Dermis blood vessel endothelial cell (primary cell): Measurements from ENCODE around the gene SMIM10. TPM values are rescaled to one million over a fixed set of nuclear protein-coding genes. Genes with fewer than 3 reads are reported as not detected.
"Not testable (repeated sequence)": the region's sequence is repeated elsewhere in the genome, so short reads cannot be mapped to it uniquely, and the experiment has no call there.

Experiments
- DNase-seq: peaks from one replicate; pipeline ENCODE4 v3.0.0; 2010
- total RNA-seq: library from RNA; depleted of rRNA; stranded (reverse); fragments of >200 nt; gene quantifications from 2 replicates; pipeline ENCODE4 v1.2.3, GENCODE V29; 2014

Gene SMIM10
- total RNA-seq, 1 donor from 2014 or later, result 1.4 TPM

GRCh38 chrX:135015523-135016245 lies 24.9 kb downstream of the SMIM10 start:
- no peak for DNase-seq

DNA sequence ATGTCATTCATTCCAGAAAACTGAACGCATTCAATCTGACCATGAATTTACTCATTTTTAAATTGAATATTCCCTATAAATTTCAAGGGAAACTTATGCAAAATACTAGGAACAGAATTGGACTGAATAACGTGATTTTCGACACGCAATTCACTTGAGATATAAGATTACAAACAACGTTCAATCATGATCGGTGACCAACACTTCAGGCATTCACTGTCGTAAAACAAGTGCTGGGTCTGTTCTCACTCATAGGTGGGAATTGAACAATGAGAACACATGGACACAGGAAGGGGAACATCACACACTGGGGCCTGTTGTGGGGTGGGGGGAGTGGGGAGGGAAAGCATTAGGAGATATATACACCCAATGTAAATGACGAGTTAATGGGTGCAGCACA lies 29.1 kb downstream of the SMIM10 start:
- DNase-seq, result not testable (repeated sequence)

- DNase-seq, result not testable (repeated sequence)
Measured at GRCh38 chrX:135023791-135024190, 33.0 kb downstream of the SMIM10 start.

GRCh38 chrX:135024526-135024925 lies 33.7 kb downstream of the SMIM10 start:
- DNase-seq, result no peak

DNA sequence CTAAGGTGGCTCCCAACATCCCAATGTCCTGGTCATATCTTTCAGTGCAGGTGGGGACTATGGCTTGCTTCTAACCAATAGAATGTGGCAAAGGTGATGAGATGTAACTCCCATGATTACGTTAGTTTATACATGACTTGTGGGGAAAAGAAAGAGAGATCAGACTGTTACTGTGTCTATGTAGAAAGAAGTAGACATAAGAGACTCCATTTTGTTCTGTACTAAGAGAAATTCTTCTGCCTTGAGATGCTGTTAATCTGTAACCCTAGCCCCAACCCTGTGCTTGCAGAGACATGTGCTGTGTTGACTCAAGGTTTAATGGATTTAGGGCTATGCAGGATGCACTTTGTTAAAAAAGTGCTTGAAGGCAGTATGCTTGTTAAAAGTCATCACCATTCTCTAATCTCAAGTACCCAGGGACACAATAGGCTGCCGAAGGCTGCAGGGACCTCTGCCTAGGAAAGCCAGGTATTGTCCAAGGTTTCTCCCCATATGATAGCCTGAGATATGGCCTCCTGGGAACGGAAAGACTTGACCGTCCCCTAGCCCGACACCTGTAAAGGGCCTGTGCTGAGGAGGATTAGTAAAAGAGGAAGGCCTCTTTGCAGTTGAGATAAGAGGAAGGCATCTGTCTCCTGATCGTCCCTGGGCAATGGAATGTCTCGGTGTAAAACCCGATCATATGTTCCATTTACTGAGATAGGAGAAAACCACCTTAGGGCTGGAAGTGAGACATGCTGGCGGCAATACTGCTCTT lies 39.6 kb downstream of the SMIM10 start:
- DNase-seq, result not testable (repeated sequence)

DNA sequence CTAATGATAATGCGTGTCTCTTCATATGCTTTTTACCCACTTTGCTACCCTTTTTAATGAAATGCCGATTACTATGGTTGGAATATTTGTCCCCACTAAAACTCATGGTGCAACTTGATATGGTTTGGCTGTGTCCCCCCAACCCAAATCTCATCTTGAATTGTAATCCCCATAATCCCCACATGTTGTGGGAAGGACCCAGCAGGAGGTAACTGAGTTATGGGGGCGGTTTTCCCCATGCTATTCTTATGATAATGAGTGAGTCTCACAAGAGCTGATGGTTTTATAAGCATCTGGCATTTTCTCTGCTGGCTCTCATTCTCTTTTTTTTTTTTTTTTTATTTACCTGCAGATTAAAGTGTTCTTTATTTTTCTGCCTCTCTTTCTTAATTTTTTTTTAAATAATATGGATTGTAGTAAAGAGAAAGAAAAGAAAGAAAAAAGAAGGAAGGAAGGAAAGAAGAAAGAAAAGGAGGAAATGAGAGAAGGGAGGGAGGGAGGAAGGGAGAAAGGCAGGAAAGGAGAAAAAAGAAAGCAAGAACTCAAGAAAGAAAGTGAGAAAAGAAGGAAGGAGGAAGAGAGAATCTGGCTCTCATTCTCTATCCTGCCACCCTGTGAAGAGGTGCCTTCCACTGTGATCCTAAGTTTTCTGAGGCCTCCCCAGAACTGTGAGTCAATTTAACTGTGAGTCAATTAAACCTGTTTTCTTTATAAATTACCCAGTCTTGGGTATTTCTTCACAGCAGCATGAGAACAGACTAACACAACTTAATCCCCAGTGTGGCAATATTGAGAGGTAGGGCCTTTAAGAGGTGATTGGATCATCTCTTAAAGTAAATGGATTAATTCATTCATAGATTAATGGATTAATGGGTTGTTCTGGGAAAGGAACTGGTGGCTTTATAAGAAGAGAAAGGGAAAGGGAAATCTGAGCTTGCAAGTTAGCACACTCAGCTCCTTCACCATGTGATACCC lies 50.6 kb downstream of the SMIM10 start:
- DNase-seq, result not testable (repeated sequence)

Other genes with a start within 250 kb of the SMIM10 start
- gene PABIR2, start 193.8 kb upstream of the SMIM10 start, total RNA-seq, result 5.1 and 16.8 TPM in 2 replicates
- 28.2 and 41.0 TPM in 2 replicates for gene MOSPD1, start 75.7 kb upstream of the SMIM10 start, total RNA-seq
- 4.6 and 5.9 TPM in 2 replicates for gene RTL8B, start 31.6 kb downstream of the SMIM10 start, total RNA-seq
- 22.8 and 28.8 TPM in 2 replicates for gene RTL8C, start 41.4 kb downstream of the SMIM10 start, total RNA-seq
- gene RTL8A, start 61.1 kb downstream of the SMIM10 start, total RNA-seq, result 4.3 and 6.0 TPM in 2 replicates
- gene SMIM10L2B, start 107.7 kb downstream of the SMIM10 start, total RNA-seq, result 0.09 and 0.17 TPM in 2 replicates
- not detected in 2 replicates for gene ETDB, start 129.5 kb downstream of the SMIM10 start, total RNA-seq
- not detected in 2 replicates for gene CT55, start 180.4 kb downstream of the SMIM10 start, total RNA-seq